ENCODE results near the gene HSPA4.

- TF ChIP-seq CTCF (IDR thresholded peaks at IDR 0.05) (no peak), POLR2A (IDR thresholded peaks at IDR 0.05) (no peak)
Measured at GRCh38 chr5:133128066-133128465, 76.3 kb downstream of the HSPA4 start.

Measured in adrenal gland (tissue), 5 donors.